ENCODE results near the gene PDC. TPM values are rescaled to one million over a fixed set of nuclear protein-coding genes. Genes with fewer than 3 reads are reported as not detected.

Gene PDC
- total and polyA plus RNA-seq, 10 of the 15 experiments (the other 5 are each of a cell fraction or from before 2014, with no cell fraction given), result 0.11 TPM; not detected in 9

DNA sequence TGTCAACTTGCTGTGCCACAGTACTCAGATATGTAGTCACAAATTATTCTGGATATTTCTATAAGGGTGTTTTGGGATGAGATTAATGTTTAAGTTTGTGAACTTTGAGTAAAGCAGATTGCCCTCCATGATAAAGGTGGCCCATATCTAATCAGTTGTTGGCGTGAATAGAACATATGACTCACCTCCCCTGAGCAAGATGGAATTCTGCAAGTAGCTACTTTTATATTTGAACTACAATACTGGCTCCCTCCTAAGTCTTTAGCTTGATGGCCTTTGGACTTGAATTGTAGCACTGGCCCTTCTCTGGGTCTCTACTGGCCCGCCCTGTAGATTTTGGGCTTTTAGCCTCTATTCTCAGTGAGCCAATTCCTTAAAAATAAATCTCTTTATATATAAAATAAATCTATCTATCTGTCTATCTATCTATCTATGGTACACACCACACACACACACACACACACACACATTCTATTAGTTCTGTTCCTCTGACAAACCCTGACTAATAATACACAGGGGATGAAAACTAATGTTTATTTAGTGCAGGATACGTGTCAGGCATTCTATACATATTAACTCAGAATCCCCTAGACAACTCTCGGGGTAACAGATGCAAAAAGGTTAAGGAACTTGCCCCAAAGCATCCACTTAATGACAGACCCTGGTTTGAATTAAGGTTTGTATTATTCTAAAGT is 37.9 kb upstream of the PDC start:
- CTCF ChIA-PET, result interaction anchor here (1.2 to 2.3 kb wide), 5 partner anchors 14 to 258 kb away, joined by 3 to 10 read pairs (median 3); no protein-coding TSS in a partner anchor
- TF ChIP-seq, protein P1, sequence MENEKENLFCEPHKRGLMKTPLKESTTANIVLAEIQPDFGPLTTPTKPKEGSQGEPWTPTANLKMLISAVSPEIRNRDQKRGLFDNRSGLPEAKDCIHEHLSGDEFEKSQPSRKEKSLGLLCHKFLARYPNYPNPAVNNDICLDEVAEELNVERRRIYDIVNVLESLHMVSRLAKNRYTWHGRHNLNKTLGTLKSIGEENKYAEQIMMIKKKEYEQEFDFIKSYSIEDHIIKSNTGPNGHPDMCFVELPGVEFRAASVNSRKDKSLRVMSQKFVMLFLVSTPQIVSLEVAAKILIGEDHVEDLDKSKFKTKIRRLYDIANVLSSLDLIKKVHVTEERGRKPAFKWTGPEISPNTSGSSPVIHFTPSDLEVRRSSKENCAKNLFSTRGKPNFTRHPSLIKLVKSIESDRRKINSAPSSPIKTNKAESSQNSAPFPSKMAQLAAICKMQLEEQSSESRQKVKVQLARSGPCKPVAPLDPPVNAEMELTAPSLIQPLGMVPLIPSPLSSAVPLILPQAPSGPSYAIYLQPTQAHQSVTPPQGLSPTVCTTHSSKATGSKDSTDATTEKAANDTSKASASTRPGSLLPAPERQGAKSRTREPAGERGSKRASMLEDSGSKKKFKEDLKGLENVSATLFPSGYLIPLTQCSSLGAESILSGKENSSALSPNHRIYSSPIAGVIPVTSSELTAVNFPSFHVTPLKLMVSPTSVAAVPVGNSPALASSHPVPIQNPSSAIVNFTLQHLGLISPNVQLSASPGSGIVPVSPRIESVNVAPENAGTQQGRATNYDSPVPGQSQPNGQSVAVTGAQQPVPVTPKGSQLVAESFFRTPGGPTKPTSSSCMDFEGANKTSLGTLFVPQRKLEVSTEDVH (IDR thresholded peaks at IDR 0.05; ENCODE audit: low read depth, partially characterized antibody), result no peak
- TF ChIP-seq FOXK2 (IDR thresholded peaks at IDR 0.05) (no peak), SUPT20H (IDR thresholded peaks at IDR 0.05; ENCODE audit: borderline replicate concordance, control insufficient read depth, low read depth, low read length) (no peak), NFYA (IDR thresholded peaks at IDR 0.05; ENCODE audit: borderline replicate concordance, low read depth, low read length) (no peak), NFXL1 (IDR thresholded peaks at IDR 0.05; ENCODE audit: borderline replicate concordance) (no peak), GABPA (IDR thresholded peaks at IDR 0.05; ENCODE audit: low read depth) (no peak), SREBF1 (IDR thresholded peaks at IDR 0.05; ENCODE audit: low read length) (no peak), SREBF2 (IDR thresholded peaks at IDR 0.05; ENCODE audit: low read length) (no peak), SIN3A (IDR thresholded peaks at IDR 0.05; ENCODE audit: low read depth, low read length) (no peak)
- TF ChIP-seq, protein P2, sequence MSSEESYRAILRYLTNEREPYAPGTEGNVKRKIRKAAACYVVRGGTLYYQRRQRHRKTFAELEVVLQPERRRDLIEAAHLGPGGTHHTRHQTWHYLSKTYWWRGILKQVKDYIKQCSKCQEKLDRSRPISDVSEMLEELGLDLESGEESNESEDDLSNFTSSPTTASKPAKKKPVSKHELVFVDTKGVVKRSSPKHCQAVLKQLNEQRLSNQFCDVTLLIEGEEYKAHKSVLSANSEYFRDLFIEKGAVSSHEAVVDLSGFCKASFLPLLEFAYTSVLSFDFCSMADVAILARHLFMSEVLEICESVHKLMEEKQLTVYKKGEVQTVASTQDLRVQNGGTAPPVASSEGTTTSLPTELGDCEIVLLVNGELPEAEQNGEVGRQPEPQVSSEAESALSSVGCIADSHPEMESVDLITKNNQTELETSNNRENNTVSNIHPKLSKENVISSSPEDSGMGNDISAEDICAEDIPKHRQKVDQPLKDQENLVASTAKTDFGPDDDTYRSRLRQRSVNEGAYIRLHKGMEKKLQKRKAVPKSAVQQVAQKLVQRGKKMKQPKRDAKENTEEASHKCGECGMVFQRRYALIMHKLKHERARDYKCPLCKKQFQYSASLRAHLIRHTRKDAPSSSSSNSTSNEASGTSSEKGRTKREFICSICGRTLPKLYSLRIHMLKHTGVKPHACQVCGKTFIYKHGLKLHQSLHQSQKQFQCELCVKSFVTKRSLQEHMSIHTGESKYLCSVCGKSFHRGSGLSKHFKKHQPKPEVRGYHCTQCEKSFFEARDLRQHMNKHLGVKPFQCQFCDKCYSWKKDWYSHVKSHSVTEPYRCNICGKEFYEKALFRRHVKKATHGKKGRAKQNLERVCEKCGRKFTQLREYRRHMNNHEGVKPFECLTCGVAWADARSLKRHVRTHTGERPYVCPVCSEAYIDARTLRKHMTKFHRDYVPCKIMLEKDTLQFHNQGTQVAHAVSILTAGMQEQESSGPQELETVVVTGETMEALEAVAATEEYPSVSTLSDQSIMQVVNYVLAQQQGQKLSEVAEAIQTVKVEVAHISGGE (CRISPR knock-in tag; IDR thresholded peaks at IDR 0.05), result no peak
- TF ChIP-seq, protein P3, sequence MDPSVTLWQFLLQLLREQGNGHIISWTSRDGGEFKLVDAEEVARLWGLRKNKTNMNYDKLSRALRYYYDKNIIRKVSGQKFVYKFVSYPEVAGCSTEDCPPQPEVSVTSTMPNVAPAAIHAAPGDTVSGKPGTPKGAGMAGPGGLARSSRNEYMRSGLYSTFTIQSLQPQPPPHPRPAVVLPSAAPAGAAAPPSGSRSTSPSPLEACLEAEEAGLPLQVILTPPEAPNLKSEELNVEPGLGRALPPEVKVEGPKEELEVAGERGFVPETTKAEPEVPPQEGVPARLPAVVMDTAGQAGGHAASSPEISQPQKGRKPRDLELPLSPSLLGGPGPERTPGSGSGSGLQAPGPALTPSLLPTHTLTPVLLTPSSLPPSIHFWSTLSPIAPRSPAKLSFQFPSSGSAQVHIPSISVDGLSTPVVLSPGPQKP (IDR thresholded peaks at IDR 0.05; ENCODE audit: low read depth, low read length), result no peak
- TF ChIP-seq, protein P4, sequence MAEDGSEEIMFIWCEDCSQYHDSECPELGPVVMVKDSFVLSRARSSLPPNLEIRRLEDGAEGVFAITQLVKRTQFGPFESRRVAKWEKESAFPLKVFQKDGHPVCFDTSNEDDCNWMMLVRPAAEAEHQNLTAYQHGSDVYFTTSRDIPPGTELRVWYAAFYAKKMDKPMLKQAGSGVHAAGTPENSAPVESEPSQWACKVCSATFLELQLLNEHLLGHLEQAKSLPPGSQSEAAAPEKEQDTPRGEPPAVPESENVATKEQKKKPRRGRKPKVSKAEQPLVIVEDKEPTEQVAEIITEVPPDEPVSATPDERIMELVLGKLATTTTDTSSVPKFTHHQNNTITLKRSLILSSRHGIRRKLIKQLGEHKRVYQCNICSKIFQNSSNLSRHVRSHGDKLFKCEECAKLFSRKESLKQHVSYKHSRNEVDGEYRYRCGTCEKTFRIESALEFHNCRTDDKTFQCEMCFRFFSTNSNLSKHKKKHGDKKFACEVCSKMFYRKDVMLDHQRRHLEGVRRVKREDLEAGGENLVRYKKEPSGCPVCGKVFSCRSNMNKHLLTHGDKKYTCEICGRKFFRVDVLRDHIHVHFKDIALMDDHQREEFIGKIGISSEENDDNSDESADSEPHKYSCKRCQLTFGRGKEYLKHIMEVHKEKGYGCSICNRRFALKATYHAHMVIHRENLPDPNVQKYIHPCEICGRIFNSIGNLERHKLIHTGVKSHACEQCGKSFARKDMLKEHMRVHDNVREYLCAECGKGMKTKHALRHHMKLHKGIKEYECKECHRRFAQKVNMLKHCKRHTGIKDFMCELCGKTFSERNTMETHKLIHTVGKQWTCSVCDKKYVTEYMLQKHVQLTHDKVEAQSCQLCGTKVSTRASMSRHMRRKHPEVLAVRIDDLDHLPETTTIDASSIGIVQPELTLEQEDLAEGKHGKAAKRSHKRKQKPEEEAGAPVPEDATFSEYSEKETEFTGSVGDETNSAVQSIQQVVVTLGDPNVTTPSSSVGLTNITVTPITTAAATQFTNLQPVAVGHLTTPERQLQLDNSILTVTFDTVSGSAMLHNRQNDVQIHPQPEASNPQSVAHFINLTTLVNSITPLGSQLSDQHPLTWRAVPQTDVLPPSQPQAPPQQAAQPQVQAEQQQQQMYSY (CRISPR knock-in tag; IDR thresholded peaks at IDR 0.05), result no peak

More for the DNA sequence above, 37.9 kb upstream of the PDC start:
- H3K36me3 ChIP-seq (ENCODE audit: control insufficient read depth in 2 of 2, insufficient read depth in 2 of 2, low read length in 1 of 2), result no peaks in the 10 kb centered on the region
- ChIA-PET POLR2A (interaction anchor here (1.5 kb wide), 1 partner anchor 13 kb away, joined by 3 read pairs; no protein-coding TSS in a partner anchor), SMC1A (ENCODE audit: uncharacterized antibody, unreplicated experiment) (interaction anchor here (0.9 to 1.2 kb wide), 2 partner anchors 16 to 20 kb away, joined by 3 to 5 read pairs; no protein-coding TSS in a partner anchor), RAD21 (ENCODE audit: unreplicated experiment) (no interaction called here)
- H3K4me3 ChIP-seq, result no peak overlapping the region
- in situ Hi-C loops (cut with MboI) (no loop called here), intact Hi-C loops (cut with micrococcal nuclease; ENCODE audit: unreplicated experiment) (no loop called here)
- no peak for DNase-seq (ENCODE audit: low read depth, low spot score)
- H3K9me3 ChIP-seq (replicated peaks; ENCODE audit: control insufficient read depth, insufficient read depth, low read length), result no peaks in the 10 kb centered on the region
- H3K9ac ChIP-seq (ENCODE audit: control insufficient read depth, insufficient read depth, low read length), result no peak overlapping the region
- no peak for FAIRE-seq
- H3K27me3 ChIP-seq (replicated peaks in 1 of 2; ENCODE audit: control insufficient read depth in 2 of 2, insufficient read depth in 2 of 2, low read length in 1 of 2), result no peaks in the 10 kb centered on the region
- no peaks in the 10 kb centered on the region for H3K79me2 ChIP-seq (ENCODE audit: control insufficient read depth, insufficient read depth, low read length)
- no peaks in the 10 kb centered on the region for H4K20me1 ChIP-seq (ENCODE audit: control insufficient read depth, insufficient read depth)
- peaks cover 4% of the 10 kb centered on the region; the same call in 1 of the 2 replicates for H3K4me1 ChIP-seq (ENCODE audit: control insufficient read depth, insufficient read depth, low read length)
- 59% methylated on average over 4 of the region's 4 CpGs for WGBS (ENCODE audit: insufficient coverage, insufficient replicate concordance, low lambda C conversion rate, missing lambda C conversion rate)
- H3K27ac ChIP-seq (ENCODE audit: control insufficient read depth, insufficient read depth), result no peak overlapping the region
- ATAC-seq, result no peak
- BruUV-seq (replicated peaks), result no TSS peak
- no peak overlapping the region for H3K4me2 ChIP-seq (ENCODE audit: control insufficient read depth, insufficient read depth)
- no peak overlapping the region for H2AFZ ChIP-seq (ENCODE audit: control insufficient read depth, low read depth, low read length)
